ENCODE results near the gene MYO9A.

GRCh38 chr15:71939981-71940588 is 177.9 kb downstream of the MYO9A start:
- TF ChIP-seq POLR2AphosphoS5 (IDR thresholded peaks at IDR 0.05; ENCODE audit: low read depth, low read length), result no peak
- no peak for TF ChIP-seq CTCF (IDR thresholded peaks at IDR 0.05)

All from Panc1 (cell line).